MM.1S (cell line): ENCODE measurements around the gene SLAIN2.

Experiments used
- DNase-seq: peaks from one replicate; pipeline ENCODE4 v3.0.0-alpha.2; 2015
- H2AFZ ChIP-seq: fragments of 300-600 bp; sonication (generic); 2 replicates; pipeline ENCODE4 v1.6.0; 2016; ENCODE audit warnings: antibody characterized with exemption, low read length
- H3F3A ChIP-seq: fragments of 300-600 bp; sonication (generic); 2 replicates; pipeline ENCODE4 v1.6.1; 2016; ENCODE audit warnings: mild to moderate bottlenecking, antibody characterized with exemption, low read length, moderate library complexity, mixed read lengths; ENCODE audit not compliant: insufficient read depth
- H3K27ac ChIP-seq: fragments of 300-600 bp; sonication (generic); 2 replicates; pipeline ENCODE4 v1.5.1; 2016; ENCODE audit warnings: mild to moderate bottlenecking, low read length
- H3K27me3 ChIP-seq: fragments of 300-600 bp; sonication (generic); replicated peaks from 2 replicates; pipeline ENCODE4 v1.6.0; 2016; ENCODE audit warnings: low read length; ENCODE audit not compliant: insufficient read depth
- H3K36me3 ChIP-seq: fragments of 300-600 bp; sonication (generic); replicated peaks from 2 replicates; pipeline ENCODE4 v1.6.1; 2016; ENCODE audit warnings: mild to moderate bottlenecking, low read length, mixed read lengths; ENCODE audit not compliant: insufficient read depth
- H3K4me1 ChIP-seq: fragments of 300-600 bp; sonication (generic); 2 replicates; pipeline ENCODE4 v1.6.1; 2016; ENCODE audit warnings: low read length, mixed read lengths
- H3K4me2 ChIP-seq: fragments of 300-600 bp; sonication (generic); 2 replicates; pipeline ENCODE4 v1.6.0; 2016; ENCODE audit warnings: low read depth, low read length
- H3K4me3 ChIP-seq: fragments of 300-600 bp; sonication (generic); 2 replicates; pipeline ENCODE4 v1.5.1; 2016; ENCODE audit warnings: low read length, mixed read lengths
- H3K79me2 ChIP-seq: fragments of 300-600 bp; sonication (generic); 2 replicates; pipeline ENCODE4 v1.6.1; 2016; ENCODE audit warnings: mixed run types, low read length, mixed read lengths
- H3K9ac ChIP-seq: fragments of 300-600 bp; sonication (generic); 2 replicates; pipeline ENCODE4 v1.6.1; 2016; ENCODE audit warnings: low read length, mixed read lengths
- H3K9me2 ChIP-seq: fragments of 300-600 bp; sonication (generic); replicated peaks from 2 replicates; pipeline ENCODE4 v1.6.1; 2016; ENCODE audit warnings: mild to moderate bottlenecking, low read length, mixed read lengths; ENCODE audit not compliant: insufficient read depth
- H3K9me3 ChIP-seq: fragments of 300-600 bp; sonication (generic); replicated peaks from 2 replicates; pipeline ENCODE4 v1.6.1; 2016; ENCODE audit warnings: mild to moderate bottlenecking, low read length, mixed read lengths; ENCODE audit not compliant: insufficient read depth
- H4K20me1 ChIP-seq: fragments of 300-600 bp; sonication (generic); 2 replicates; pipeline ENCODE4 v1.6.1; 2016; ENCODE audit warnings: mild to moderate bottlenecking, low read length, moderate library complexity, mixed read lengths; ENCODE audit not compliant: insufficient read depth
- EZH2 ChIP-seq: fragments of 300-600 bp; sonication (generic); optimal IDR thresholded peaks from 2 replicates; pipeline ENCODE3; 2017; ENCODE audit warnings: low read depth, mild to moderate bottlenecking, antibody characterized with exemption, low read length, mixed read lengths
- EZH2phosphoT487 ChIP-seq: fragments of 300-600 bp; sonication (generic); IDR thresholded peaks from 2 replicates; pipeline ENCODE4 v1.6.1; 2018; ENCODE audit warnings: antibody characterized with exemption, low read length
- TF ChIP-seq, protein P1 (sequence below): fragments of 300-600 bp; sonication (generic); IDR thresholded peaks from 2 replicates; pipeline ENCODE4 v1.5.1; 2016; ENCODE audit warnings: antibody characterized with exemption, low read length, mixed read lengths

The SLAIN2 gene

DNA sequence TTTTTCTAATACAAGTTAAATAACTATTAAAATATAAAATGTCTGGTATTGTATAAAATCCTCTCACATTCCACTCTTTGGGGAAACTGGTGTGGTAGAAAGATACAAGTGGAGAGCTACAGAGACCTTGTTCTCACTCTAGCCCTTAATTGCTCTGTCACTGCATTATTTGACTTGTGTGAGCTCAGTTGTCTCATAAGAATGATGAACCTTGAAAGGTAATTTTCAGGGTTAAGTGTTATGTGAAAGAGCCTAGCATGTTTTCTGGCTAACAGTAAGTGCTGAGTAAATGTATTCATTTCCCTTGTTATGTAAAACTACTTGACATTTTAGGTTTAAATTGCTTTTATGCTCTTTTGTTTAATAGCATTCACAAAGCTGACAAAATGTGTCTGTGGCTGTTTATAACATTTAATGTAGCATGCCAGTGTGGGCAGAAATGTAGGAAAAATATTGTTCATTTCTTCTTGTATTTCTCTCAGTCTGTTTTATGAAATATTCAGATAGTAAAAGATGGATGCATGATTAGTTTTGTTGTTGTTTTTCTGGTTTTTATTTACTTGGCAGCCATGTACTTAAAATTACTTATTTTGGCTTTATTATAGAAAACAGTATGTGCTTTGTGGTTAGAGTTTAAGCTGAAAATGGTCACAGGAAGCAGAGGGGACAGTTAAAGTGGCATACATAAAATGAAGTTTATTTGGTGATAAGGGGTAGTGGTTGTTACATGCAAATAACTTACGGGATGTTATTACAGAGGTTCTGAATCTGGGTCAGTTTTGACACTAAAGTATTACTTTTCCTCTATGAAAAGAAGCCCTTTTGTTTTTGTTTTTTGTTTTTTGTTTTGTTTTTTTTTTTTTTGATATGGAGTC, 29.2 kb downstream of the SLAIN2 start:
- DNase-seq: no peak
- Histone ChIP-seq H2AFZ (no peak overlapping the region), H3K4me1 (no peaks in the 10 kb centered on the region), H3K4me2 (no peak overlapping the region), H3K9ac (no peak overlapping the region), H3F3A (no peaks in the 10 kb centered on the region), H3K79me2 (peaks cover 22% of the 10 kb centered on the region), H3K36me3 (no peaks in the 10 kb centered on the region), H3K9me3 (no peaks in the 10 kb centered on the region), H4K20me1 (0 out of 2 replicates have a peak, but pooled peaks cover 4% of the 10 kb centered on the region), H3K27ac (no peak overlapping the region), H3K4me3 (no peak overlapping the region), H3K27me3 (no peaks in the 10 kb centered on the region), H3K9me2 (no peaks in the 10 kb centered on the region)
- TF ChIP-seq, protein P1, sequence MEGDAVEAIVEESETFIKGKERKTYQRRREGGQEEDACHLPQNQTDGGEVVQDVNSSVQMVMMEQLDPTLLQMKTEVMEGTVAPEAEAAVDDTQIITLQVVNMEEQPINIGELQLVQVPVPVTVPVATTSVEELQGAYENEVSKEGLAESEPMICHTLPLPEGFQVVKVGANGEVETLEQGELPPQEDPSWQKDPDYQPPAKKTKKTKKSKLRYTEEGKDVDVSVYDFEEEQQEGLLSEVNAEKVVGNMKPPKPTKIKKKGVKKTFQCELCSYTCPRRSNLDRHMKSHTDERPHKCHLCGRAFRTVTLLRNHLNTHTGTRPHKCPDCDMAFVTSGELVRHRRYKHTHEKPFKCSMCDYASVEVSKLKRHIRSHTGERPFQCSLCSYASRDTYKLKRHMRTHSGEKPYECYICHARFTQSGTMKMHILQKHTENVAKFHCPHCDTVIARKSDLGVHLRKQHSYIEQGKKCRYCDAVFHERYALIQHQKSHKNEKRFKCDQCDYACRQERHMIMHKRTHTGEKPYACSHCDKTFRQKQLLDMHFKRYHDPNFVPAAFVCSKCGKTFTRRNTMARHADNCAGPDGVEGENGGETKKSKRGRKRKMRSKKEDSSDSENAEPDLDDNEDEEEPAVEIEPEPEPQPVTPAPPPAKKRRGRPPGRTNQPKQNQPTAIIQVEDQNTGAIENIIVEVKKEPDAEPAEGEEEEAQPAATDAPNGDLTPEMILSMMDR: no peak
- TF ChIP-seq EZH2 (no peak), EZH2phosphoT487 (no peak)

DNA sequence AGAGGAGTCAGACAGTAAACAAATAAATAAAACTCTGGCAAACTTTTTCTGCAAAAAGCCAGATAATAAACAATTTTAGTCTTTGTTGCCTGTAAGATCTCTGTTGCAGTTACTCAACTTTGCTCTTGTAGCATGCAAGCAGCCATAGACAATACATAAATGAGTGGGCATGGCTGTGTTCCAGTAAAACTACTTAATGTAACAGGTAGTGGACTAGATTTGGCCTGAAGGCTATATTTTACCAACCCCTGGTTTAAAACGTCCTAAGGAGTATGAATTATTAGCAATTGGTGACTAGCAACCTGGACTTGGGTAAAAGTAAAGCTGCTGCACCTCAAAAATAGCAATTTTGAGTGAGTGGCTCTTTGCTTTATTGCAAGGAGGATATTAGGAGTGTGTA, 30.9 kb downstream of the SLAIN2 start:
- Histone ChIP-seq H3K27ac (no peak overlapping the region), H3K9me2 (no peaks in the 10 kb centered on the region), H3K4me2 (no peak overlapping the region), H3K36me3 (no peaks in the 10 kb centered on the region), H3K4me3 (no peak overlapping the region), H3K79me2 (peaks cover 14% of the 10 kb centered on the region), H3K9ac (no peak overlapping the region), H3K9me3 (no peaks in the 10 kb centered on the region), H3F3A (no peaks in the 10 kb centered on the region), H2AFZ (no peak overlapping the region), H3K4me1 (no peaks in the 10 kb centered on the region), H4K20me1 (0 out of 2 replicates have a peak, but pooled peaks cover 4% of the 10 kb centered on the region), H3K27me3 (no peaks in the 10 kb centered on the region)
- no peak for DNase-seq
- TF ChIP-seq EZH2phosphoT487: no peak
- TF ChIP-seq, protein P1: no peak

DNA sequence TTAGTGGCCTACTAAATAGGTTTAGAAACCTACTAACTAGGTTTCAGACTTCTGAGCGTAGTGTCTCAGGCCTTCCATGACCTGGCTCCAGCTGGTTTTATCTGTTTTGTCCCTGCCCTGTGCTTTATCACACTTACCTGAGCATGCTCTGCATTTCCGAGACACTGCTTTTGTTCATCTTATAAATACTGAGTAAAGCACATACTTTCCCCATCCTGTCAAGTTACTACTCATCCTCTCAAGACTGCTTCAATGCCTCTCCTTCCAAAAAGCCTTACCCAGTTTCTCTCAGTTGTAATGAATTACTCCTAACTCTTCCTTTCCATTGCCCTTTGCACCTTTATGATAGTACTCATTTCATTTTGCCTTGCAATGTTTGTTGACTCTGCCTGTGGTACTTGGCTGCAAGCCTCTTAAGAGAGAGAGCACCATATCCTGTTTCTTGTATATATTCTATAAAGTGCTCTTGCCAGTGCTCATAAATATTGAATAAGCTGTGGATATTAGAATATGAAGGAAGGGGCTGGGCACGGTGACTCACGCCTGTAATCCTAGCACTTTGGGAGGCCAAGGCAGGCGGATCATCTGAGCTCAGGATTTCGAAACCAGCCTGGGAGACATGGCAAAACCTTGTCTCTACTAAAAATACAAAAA, 34.4 kb downstream of the SLAIN2 start:
- Histone ChIP-seq H4K20me1 (no peaks in the 10 kb centered on the region), H3K4me2 (no peak overlapping the region), H3F3A (no peaks in the 10 kb centered on the region), H3K4me3 (no peak overlapping the region), H3K27ac (no peak overlapping the region), H3K27me3 (no peaks in the 10 kb centered on the region), H3K9me3 (no peaks in the 10 kb centered on the region), H3K4me1 (no peaks in the 10 kb centered on the region), H3K36me3 (no peaks in the 10 kb centered on the region), H2AFZ (no peak overlapping the region), H3K9me2 (no peaks in the 10 kb centered on the region), H3K79me2 (0 out of 2 replicates have a peak, but pooled peaks cover 6% of the 10 kb centered on the region), H3K9ac (no peak overlapping the region)
- DNase-seq: no peak
- TF ChIP-seq EZH2 (no peak), EZH2phosphoT487 (no peak)
- TF ChIP-seq, protein P1: no peak
